Fibroblast of skin of right quadriceps (primary cell): Measurements from ENCODE around the gene FOXG1.

Source experiments
- DNase-seq: peaks from one replicate; pipeline ENCODE4 v3.0.0-alpha.2; 2013

Gene FOXG1

DNA sequence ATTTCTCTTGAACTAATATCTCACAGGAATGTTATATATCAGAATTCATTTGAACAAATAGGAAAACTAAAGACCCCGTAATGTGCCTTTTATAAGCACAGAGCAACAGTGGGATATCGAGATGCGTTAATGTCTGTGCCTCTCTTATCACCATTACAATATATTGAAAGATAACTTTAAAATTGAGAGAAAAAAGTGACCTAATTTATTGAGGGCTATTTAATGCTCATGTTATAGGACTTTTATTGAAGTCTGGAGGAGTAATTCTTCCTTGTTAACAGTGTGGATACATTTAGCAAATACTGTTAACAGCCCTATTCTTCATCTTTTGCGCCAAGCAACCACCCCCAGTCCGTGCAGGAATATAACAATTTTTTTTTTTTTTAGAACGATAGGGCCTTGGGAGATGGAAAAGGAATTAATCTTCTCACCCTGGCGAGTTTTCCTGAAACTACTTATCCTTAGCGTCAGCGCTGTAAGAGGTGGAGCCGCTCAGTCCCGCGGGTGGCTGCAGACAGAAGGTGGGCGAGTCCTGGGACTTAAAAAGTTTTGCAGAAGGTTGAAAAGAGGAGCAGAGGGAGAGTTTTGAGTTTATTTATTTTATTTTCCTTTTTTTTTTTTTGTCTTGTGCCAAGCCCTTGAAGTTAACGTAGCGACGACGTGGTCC is 11.0 kb downstream of the FOXG1 start:
- no peak for DNase-seq

DNA sequence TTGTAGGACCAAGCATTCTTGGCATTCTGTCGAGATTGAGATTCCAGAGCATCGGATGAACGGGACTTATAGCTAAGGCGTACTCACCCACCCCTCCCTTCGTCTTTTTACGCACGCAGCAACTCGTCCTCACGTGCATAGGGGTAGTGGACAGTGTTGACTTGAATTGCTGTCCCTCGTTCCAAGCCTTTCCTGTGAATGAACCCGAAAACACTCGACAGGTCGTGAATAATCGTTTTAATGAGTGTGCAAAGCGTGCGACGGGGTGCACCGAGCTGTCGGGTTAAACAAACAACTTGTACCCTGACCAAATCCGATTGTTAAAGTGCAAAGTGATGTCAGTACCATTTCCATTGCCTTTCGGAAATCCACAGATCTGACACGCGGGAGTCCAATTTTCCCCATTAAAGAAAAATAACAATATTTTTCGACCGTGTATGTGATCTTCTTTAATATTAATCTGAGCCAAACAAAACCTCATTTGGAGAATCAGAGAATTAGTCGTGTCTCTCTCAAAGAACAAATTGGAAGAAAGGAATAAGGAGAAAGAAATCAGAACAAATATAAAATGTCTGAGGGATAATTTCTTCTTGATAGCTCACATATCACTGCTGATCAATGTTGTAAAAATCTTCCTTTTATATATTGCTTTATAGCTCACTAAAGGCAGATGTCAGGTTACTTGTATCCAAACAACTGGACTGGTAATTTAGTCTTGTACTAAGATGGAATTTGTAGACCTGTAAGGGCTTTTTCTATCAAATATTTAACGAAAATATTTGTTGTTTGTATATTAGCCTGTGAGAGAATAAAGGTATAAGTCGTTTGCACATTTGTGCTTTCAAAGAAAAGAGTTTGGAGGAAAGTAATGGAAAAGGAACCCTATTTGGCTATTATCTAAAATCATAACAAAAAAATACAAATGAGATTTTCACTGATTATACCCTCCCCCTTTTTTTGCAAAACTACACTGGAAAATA is 11.8 kb downstream of the FOXG1 start:
- no peak for DNase-seq

DNA sequence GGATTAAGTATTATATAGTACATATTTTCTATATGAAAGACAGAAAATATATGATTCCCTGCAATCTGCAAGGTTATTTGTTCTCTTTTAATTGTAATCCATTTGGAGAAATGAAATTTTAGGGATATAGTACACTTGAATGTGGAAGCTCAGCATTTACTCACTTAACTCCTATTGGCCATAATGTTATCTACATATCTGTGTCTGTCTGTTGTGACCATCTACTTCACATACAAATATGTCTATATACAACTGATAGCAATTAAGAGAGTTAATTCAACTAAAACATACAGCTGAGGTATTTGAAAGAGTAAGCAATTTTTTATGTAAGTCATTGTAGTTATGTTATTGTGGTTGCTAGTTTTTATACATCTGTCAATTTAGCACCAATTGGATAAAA is 12.9 kb downstream of the FOXG1 start:
- no peak for DNase-seq

DNA sequence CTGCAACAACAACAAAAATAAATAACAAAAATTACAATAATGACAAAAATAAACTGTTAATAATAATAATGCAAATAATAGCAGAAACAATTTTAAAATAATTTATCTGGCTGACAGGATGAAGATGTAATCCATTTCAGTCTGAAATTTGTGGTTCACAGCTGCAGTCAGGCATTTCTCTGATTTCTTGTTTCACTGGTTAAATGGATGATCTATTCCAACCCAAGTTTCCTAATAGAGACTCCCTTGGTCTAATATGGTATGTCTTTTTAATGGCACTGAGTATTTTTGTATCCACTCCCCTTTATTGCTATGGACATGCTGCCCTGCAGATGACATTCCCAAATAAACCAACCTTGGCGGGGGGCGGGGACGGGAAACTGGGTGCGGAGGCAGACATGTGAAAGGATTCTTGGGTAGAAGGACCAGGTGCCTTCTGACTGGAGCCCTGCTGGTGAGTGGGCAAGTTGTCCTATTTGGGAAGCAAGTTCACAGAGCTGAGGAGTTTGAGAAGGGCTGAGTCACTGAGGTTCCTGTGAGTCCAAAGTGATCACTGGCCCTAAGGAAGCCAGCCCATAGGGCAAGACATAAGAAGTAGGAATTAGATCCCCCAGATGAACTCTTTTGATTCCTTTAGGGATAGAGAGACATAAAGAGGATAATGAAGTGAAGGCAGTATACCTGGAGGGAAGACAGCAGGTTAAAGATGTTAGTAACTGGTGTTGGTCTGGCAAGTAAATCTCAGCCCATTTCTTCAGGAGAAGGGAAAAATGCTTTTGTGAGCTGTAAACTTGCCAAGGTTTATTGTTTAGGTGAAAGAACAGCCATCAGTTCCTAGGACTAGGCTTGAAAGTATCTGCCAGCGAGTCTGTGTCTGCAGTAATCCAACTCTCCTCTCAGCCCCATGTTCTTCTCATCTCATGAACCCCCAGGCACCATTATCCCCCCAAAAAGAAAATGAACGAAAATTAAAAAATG is 14.5 kb downstream of the FOXG1 start:
- DNase-seq = no peak

DNA sequence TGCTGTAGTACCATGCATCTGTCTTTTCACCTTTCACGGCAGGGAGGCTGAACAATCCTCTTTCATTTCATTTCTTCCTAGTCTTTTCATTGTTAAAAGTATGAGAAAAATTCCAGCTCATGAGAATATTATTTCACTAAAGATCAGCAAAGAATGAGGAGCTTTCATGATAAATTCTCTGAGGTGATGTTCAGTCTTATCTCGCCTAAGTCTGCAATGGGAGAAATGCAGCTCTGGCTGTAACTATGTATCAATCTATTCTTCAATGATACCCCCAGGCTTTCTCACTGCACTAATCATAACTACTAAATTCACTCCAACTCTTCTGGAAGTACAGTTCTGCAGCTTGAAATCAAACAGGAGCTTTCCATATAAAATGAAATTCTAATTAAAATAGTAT is 15.7 kb downstream of the FOXG1 start:
- DNase-seq = no peak

DNA sequence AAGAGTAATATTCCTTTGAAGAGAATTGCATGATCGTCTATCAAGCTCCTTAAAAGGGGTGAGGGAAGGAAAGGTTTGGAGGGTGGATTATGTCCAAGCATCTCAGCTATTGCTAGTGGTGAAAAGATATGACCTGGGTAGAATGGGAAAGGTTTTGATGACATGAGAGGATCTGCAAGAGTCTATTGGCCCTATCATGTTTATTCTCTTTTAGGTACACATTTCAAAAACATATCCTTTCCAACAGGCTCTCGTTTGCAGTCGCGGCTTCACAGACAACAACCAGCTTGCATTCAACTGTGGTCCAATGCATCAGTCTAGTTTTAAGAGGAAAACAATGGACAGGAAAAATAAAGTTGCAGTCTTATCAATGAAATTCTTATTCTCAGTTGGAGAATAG is 17.1 kb downstream of the FOXG1 start:
- no peak for DNase-seq

DNA sequence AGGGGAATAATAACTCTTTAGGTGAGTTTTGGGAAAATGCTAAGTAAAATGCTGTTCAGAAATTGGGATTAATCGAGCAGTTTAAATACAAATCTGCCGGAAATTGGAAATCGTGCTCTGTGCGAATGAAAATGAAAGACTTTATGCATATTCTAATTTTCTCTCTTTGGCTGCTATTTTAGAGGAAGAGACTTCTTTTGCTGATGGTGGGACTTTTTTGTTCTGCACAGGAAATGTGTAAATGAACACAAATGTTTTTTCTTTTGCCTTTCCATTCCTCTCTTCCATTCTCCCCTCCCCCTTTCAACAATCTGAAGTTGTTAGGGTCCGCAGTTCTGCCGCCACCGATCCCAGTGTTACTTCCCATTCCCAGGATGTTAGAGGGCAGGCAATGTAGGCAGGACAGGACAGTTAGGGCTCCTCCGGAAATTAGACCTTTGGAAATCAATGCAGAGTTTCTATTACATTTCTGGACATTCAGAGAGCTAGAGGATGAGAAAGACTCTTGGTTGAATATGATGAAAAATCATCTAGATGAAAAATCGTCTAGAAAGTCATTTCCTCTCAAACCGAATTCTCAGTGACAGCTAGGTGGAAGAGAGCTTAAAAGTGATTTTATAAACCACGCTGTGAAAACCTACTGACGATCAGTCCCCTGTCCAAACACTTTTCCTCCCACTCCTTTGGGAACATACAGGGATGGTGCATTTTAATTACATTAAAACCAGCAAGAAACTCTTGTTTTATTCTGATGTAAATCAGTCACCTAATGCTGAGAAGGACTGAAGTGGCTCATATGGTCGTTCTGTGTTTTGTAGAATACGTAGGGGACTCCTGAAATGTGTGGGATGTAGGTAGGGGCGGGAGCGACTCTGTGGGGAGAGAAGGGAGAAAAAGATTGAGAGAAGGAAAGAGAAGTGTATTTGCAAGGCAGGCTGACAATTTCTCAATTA is 17.8 kb downstream of the FOXG1 start:
- no peak for DNase-seq

DNA sequence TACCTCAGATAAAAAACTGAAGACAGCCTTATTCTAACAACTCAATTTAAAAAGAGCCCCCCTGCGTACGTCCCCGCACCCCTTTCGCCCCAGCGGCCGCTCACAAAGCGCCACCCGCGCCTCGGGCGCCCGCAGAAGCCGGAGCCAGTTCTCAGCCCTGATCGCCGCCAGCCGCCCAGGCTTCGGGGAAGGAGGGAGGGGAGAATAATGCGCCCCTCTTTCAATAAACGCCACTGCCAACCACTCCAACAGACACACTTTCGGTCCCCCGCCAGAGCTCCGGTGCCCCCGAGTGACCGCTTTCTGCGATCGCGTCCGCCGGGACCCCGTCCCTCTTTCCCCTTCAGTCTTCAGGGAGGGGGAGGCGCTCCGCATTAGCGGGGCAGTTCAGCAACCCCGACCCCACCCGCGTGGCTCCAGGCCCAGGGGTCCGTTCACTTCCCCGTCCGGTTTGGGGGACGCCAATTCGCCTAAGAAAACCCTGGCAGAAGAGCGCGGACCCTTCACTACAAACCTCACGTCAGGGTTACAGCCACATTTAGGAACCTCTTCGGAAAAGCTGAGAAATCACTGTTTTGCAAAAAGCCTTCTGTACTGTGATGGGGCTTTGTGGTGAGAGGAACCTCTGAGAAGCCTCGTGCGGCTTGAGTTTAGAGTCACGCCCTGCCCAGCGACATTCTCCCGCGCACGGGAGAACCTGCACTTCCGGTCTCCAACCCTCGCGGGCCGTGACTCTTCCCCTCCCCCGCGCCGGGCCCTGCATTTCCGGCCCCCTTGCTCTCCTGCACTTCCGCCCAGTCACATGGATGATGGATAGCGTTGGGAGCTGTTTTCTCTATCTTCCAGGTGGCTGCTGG is 18.7 kb downstream of the FOXG1 start:
- peak; percentile 17 for DNase-seq

DNA sequence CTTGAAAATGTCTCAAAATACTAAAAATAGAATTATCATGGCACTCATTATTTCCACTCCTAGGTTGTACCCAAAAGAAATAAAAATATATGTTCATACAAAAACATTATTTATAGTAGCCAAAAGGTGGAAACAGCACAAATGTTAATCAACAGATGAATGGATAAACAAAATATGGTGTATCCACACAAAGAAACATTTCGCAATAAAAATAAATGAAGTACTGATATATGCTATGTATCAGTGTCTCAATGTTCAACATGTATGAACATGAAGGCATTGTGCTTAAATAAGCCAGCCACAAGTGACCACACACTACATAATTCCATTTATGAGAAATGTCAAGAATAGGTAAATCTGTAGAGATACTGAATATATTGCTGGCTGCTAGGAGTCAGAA is 40.9 kb downstream of the FOXG1 start:
- no peak for DNase-seq

DNA sequence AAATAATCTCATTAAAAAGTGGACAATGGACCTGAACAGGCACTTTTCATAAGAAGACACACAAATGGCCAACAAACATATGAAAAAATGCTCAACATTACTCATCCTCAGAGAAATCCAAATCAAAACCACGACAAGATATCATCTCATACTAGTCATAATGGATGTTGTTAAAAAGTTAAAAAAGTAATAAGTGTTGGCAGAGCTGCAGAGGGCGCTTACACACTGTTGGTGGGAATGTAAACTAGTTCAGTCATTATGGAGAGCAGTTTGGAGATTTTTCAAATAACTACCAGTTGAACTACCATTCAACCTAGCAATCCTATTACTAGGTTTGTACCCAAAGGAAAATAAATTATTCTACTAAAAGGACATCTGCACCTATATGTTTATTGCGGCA is 47.2 kb downstream of the FOXG1 start:
- DNase-seq = no peak
